OCI-LY1 (cell line): ENCODE measurements around the gene UMAD1.

Experiments used
- H2AFZ ChIP-seq: fragments of 200-600 bp; sonication (generic), shearing (Covaris generic); 2 replicates; pipeline ENCODE4 v1.6.0; 2014; ENCODE audit warnings: antibody characterized with exemption, mild to moderate bottlenecking, low read length
- H3F3A ChIP-seq: fragments of 200-600 bp; sonication (generic), shearing (Covaris generic); 2 replicates; pipeline ENCODE4 v1.6.0; 2014; ENCODE audit warnings: mild to moderate bottlenecking, antibody characterized with exemption, low read length, moderate library complexity; ENCODE audit not compliant: insufficient read depth
- H3K27ac ChIP-seq: fragments of 200-600 bp; sonication (generic); 2 replicates; pipeline ENCODE4 v1.5.1; 2014; ENCODE audit warnings: low read length, mixed run types, mild to moderate bottlenecking, low read depth; ENCODE audit not compliant: poor library complexity, severe bottlenecking
- H3K27me3 ChIP-seq: fragments of 200-600 bp; sonication (generic); 2 replicates; pipeline ENCODE4 v1.6.0; 2014; ENCODE audit warnings: antibody characterized with exemption, mild to moderate bottlenecking, low read length, moderate library complexity; ENCODE audit not compliant: insufficient read depth
- H3K36me3 ChIP-seq: fragments of 200-600 bp; sonication (generic); 2 replicates; pipeline ENCODE4 v1.6.1; 2014; ENCODE audit warnings: mild to moderate bottlenecking, antibody characterized with exemption, low read length, moderate library complexity, mixed read lengths; ENCODE audit not compliant: insufficient read depth
- H3K4me1 ChIP-seq: fragments of 200-600 bp; sonication (generic); 2 replicates; pipeline ENCODE4 v1.5.1; 2014; ENCODE audit warnings: mild to moderate bottlenecking, low read length, moderate library complexity; ENCODE audit not compliant: insufficient read depth, severe bottlenecking
- H3K4me2 ChIP-seq: fragments of 200-600 bp; sonication (generic), shearing (Covaris generic); 2 replicates; pipeline ENCODE4 v1.6.1; 2014; ENCODE audit warnings: low read length
- H3K4me3 ChIP-seq: fragments of 200-600 bp; sonication (generic); 2 replicates; pipeline ENCODE4 v1.5.1; 2014; ENCODE audit warnings: low read length, low read depth, mild to moderate bottlenecking, mixed read lengths; ENCODE audit not compliant: poor library complexity, severe bottlenecking
- H3K79me2 ChIP-seq: fragments of 200-600 bp; shearing (Covaris generic); 2 replicates; pipeline ENCODE4 v1.6.1; 2016; ENCODE audit warnings: mixed run types, low read length, mixed read lengths; ENCODE audit not compliant: insufficient read depth
- H3K9ac ChIP-seq: fragments of 200-600 bp; sonication (generic), shearing (Covaris generic); 2 replicates; pipeline ENCODE4 v1.6.1; 2014; ENCODE audit warnings: mild to moderate bottlenecking, low read length, mixed read lengths
- H3K9me2 ChIP-seq: fragments of 200-600 bp; sonication (generic), shearing (Covaris generic); 2 replicates; pipeline ENCODE4 v1.6.1; 2014; ENCODE audit warnings: low read depth, mild to moderate bottlenecking, low read length, mixed read lengths
- H3K9me3 ChIP-seq: fragments of 200-600 bp; shearing (Covaris generic); 2 replicates; pipeline ENCODE4 v1.6.1; 2014; ENCODE audit warnings: low read length, mixed read lengths
- H4K20me1 ChIP-seq: fragments of 200-600 bp; sonication (generic), shearing (Covaris generic); 2 replicates; pipeline ENCODE4 v1.6.0; 2016; ENCODE audit warnings: mild to moderate bottlenecking, low read length; ENCODE audit not compliant: insufficient read depth
- CTCF ChIP-seq: fragments of 200-600 bp; sonication (generic), shearing (Covaris generic); IDR thresholded peaks from 2 replicates; pipeline ENCODE4 v1.5.1; 2017; ENCODE audit warnings: mild to moderate bottlenecking, antibody characterized with exemption, low read length, moderate library complexity, mixed read lengths
- EZH2 ChIP-seq: fragments of 200-600 bp; sonication (generic), shearing (Covaris generic); IDR thresholded peaks from 2 replicates; pipeline ENCODE4 v1.8.0; 2017; ENCODE audit warnings: borderline replicate concordance, mixed run types, mild to moderate bottlenecking, antibody characterized with exemption, low read length, moderate library complexity, mixed read lengths

UMAD1 gene

DNA sequence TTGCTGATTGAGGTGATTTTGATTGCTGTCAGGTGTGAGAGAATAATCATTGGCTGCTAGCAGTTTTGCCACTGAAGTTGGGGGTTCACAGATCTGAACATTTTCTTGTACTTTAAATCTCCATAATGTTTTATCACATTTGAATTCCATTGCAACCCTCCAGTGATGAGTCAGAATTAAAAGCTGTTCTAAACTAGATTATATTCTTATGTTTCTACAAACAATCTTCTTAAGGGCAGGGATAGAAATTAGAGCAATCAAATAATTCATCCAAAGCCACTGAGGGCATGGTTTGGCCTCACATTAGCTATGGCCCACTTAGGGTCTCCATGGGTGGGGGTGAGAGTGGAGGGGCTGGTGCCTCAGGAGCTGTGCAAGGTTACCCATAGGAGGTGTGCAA, 130.9 kb downstream of the UMAD1 start:
- Histone ChIP-seq H3K79me2 (no peaks in the 10 kb centered on the region), H3K9ac (no peak overlapping the region), H3K4me2 (no peak overlapping the region), H3K9me2 (no peaks in the 10 kb centered on the region), H3K4me3 (no peak overlapping the region), H3K4me1 (peaks cover 35% of the 10 kb centered on the region), H3K9me3 (no peaks in the 10 kb centered on the region), H2AFZ (no peak overlapping the region), H3K27ac (no peak overlapping the region), H3K36me3 (no peaks in the 10 kb centered on the region), H4K20me1 (no peaks in the 10 kb centered on the region), H3F3A (no peaks in the 10 kb centered on the region), H3K27me3 (no peaks in the 10 kb centered on the region)
- TF ChIP-seq EZH2 (no peak), CTCF (no peak)

DNA sequence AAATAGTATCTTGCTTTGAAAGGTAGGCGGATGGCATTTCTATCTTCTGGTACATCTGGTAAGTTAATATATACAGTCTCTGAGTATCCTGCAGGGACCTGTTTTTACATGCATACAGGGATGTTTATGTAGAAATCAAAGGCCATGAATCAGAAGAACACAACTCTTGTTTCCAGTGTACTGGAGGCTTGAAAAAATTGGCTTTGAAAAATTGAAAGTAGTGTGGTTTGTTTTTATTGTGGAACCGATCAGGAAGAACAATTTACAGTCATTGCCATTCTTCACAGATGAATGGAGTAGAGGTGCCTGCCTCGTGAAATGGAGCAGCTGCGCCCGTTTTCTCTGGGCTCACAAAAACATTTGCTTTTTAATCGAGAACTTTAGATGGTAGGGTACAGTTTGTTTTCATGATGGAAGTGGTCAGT, 131.9 kb downstream of the UMAD1 start:
- peak overlapping the region; percentile 71 for H3K4me2 ChIP-seq
- peak overlapping the region; percentile 35 for H3K4me3 ChIP-seq

GRCh38 chr7:7773334-7774309, 133.1 kb downstream of the UMAD1 start:
- peak overlapping the region; percentile 93 for H3K27ac ChIP-seq
- H3F3A ChIP-seq: no peaks in the 10 kb centered on the region

More for the DNA sequence above, 131.9 kb downstream of the UMAD1 start:
- Histone ChIP-seq H4K20me1 (no peaks in the 10 kb centered on the region), H3K9ac (peak overlapping the region; percentile 55), H2AFZ (peak overlapping the region; percentile 43; the same call in 1 of the 2 replicates), H3K79me2 (no peaks in the 10 kb centered on the region), H3K27me3 (no peaks in the 10 kb centered on the region), H3K27ac (peak overlapping the region; percentile 93), H3F3A (no peaks in the 10 kb centered on the region), H3K9me2 (no peaks in the 10 kb centered on the region), H3K36me3 (no peaks in the 10 kb centered on the region), H3K4me1 (peaks cover 35% of the 10 kb centered on the region), H3K9me3 (no peaks in the 10 kb centered on the region)
- TF ChIP-seq CTCF (no peak), EZH2 (no peak)

More at GRCh38 chr7:7773334-7774309, 133.1 kb downstream of the UMAD1 start:
- H4K20me1 ChIP-seq: no peaks in the 10 kb centered on the region
- no peaks in the 10 kb centered on the region for H3K9me2 ChIP-seq
- H3K36me3 ChIP-seq: no peaks in the 10 kb centered on the region
- no peak overlapping the region for H2AFZ ChIP-seq
- peaks cover 35% of the 10 kb centered on the region for H3K4me1 ChIP-seq
- peak overlapping the region; percentile 35 for H3K4me3 ChIP-seq
- H3K9ac ChIP-seq: peak overlapping the region; percentile 55
- no peaks in the 10 kb centered on the region for H3K9me3 ChIP-seq
- H3K4me2 ChIP-seq: peak overlapping the region; percentile 71
- H3K79me2 ChIP-seq: no peaks in the 10 kb centered on the region
- TF ChIP-seq CTCF (no peak), EZH2 (no peak)
- H3K27me3 ChIP-seq: no peaks in the 10 kb centered on the region
